ENCODE data around the gene CALCOCO2. TPM values are rescaled to one million over a fixed set of nuclear protein-coding genes. Genes with fewer than 3 reads are reported as not detected.

The CALCOCO2 gene
- total RNA-seq, 1 experiment from 2014 or later = 23.1 TPM

DNA sequence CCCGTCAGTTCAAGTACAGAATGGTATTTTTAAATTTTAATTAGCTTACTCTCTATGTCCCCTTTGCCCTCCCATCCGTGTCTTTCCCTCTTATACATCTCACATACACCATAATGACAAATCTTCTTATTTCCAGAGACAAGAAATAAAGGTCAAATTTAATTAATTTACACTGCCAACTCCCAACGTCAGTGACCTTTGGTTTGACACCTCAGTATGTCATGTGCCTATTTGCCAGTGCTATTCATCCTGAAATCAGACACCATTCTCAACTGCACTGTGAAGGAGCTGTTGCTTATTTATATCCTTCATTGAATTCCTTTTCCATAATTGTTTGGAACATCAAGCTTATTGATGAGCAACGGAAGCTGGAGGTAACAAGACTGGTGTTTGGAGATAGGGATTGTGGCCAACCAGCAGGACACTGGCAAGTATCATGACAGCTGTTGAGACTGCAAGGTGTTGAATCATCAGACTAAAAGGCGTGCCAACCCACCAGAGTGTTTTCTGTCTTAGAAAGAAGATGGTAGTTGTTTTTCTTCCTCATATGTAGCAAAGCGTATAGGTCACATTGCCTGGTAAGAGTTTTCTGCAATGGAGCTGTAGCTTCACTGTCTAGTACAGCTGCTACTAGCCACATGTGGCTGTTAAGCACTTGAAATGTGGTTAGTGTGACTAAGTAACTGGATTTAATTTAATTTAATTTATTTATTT, 12.5 kb downstream of the CALCOCO2 start:
- H3K56ac ChIP-seq (ENCODE audit: insufficient read length, low read depth, low read length) = no peak overlapping the region
- no peak overlapping the region for H4K5ac ChIP-seq (ENCODE audit: insufficient read length, low read depth, low read length)
- H3K18ac ChIP-seq (ENCODE audit: insufficient read length, low read depth, low read length) = no peak overlapping the region
- H3K23me2 ChIP-seq (ENCODE audit: insufficient read length, low read depth, low read length, poor library complexity, severe bottlenecking) = no peaks in the 10 kb centered on the region
- H3K9ac ChIP-seq (ENCODE audit: extremely low read depth, insufficient read length, low read length) = no peak overlapping the region
- no CpG with 5 or more reads among the region's 6 CpGs for WGBS (ENCODE audit: extremely low coverage, insufficient read length, low lambda C conversion rate)
- no peaks in the 10 kb centered on the region for H3K27me3 Mint-ChIP-seq (ENCODE audit: low read depth)
- no peak overlapping the region for H3T11ph ChIP-seq (ENCODE audit: low read length)
- no peak overlapping the region for H2BK15ac ChIP-seq (ENCODE audit: low read depth, low read length)
- no peak overlapping the region for H2BK120ac ChIP-seq (ENCODE audit: low read depth, low read length, poor library complexity, severe bottlenecking)
- no peak overlapping the region for H2BK5ac ChIP-seq (ENCODE audit: insufficient read length, low read length)
- H3K27me3 ChIP-seq (ENCODE audit: insufficient read depth, low read length) = no peaks in the 10 kb centered on the region
- H4K20me1 ChIP-seq (ENCODE audit: control insufficient read depth, insufficient read depth, insufficient read length) = no peaks in the 10 kb centered on the region
- H3K79me2 ChIP-seq (ENCODE audit: insufficient read depth, low read length) = no peaks in the 10 kb centered on the region
- H2BK12ac ChIP-seq (ENCODE audit: insufficient read length, low read depth, low read length) = no peak overlapping the region
- H3K4me1 ChIP-seq (ENCODE audit: insufficient read depth, low read length) = no peaks in the 10 kb centered on the region
- TF ChIP-seq, protein P1, sequence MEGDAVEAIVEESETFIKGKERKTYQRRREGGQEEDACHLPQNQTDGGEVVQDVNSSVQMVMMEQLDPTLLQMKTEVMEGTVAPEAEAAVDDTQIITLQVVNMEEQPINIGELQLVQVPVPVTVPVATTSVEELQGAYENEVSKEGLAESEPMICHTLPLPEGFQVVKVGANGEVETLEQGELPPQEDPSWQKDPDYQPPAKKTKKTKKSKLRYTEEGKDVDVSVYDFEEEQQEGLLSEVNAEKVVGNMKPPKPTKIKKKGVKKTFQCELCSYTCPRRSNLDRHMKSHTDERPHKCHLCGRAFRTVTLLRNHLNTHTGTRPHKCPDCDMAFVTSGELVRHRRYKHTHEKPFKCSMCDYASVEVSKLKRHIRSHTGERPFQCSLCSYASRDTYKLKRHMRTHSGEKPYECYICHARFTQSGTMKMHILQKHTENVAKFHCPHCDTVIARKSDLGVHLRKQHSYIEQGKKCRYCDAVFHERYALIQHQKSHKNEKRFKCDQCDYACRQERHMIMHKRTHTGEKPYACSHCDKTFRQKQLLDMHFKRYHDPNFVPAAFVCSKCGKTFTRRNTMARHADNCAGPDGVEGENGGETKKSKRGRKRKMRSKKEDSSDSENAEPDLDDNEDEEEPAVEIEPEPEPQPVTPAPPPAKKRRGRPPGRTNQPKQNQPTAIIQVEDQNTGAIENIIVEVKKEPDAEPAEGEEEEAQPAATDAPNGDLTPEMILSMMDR (conservative IDR thresholded peaks at IDR 0.05) = no peak
- H3K4ac ChIP-seq (ENCODE audit: low read depth, low read length) = no peak overlapping the region
- H2AFZ ChIP-seq (ENCODE audit: low read length) = no peak overlapping the region
- no peak overlapping the region for H2AK5ac ChIP-seq (ENCODE audit: insufficient read length, low read length)
- no peak overlapping the region for H3K4me3 Mint-ChIP-seq
- H3K79me1 ChIP-seq (ENCODE audit: insufficient read depth, low read depth, low read length, poor library complexity, severe bottlenecking) = no peaks in the 10 kb centered on the region
- H3K9me3 ChIP-seq (ENCODE audit: control insufficient read depth, low read depth, low read length) = no peaks in the 10 kb centered on the region
- no peak overlapping the region for H3K14ac ChIP-seq (ENCODE audit: insufficient read depth, low read length)
- no peak overlapping the region for H3K23ac ChIP-seq (ENCODE audit: insufficient read length, low read depth, low read length)
- H3K4me1 Mint-ChIP-seq = peaks cover 4 to 13% of the 10 kb centered on the region in 2 experiments
- H3K36me3 Mint-ChIP-seq (ENCODE audit: insufficient read depth in 1 of 3, low read depth in 3 of 3) = peaks cover 0 to 9% (median 0%) of the 10 kb centered on the region in 3 experiments; a peak in 3 of 7 replicates
- no peak overlapping the region for H3K4me2 ChIP-seq (ENCODE audit: insufficient read depth, insufficient read length, low read length)
- no peak overlapping the region for H2BK20ac ChIP-seq (ENCODE audit: low read depth, low read length, poor library complexity, severe bottlenecking)
- H3K9me3 Mint-ChIP-seq = no peaks in the 10 kb centered on the region
- no peak overlapping the region for H3K27ac Mint-ChIP-seq
- H3K27ac ChIP-seq (ENCODE audit: insufficient read length, low read depth, low read length) = no peak overlapping the region
- no peak overlapping the region for H4K91ac ChIP-seq (ENCODE audit: insufficient read length, low read depth, low read length)
- DNase-seq = no peak
- H4K8ac ChIP-seq (replicated peaks; ENCODE audit: insufficient read length, low read depth, low read length) = no peak overlapping the region
